Vagina (tissue), 2 donors: Measurements from ENCODE around the gene KRT5. TPM values are rescaled to one million over a fixed set of nuclear protein-coding genes. Genes with fewer than 3 reads are reported as not detected.

Source experiments
- DNase-seq, 2 donors: peaks; one replicate each; pipeline ENCODE4 v3.0.0-alpha.2; 2017; ENCODE audit errors: extremely low spot score in 2 of 2
- H3K27ac ChIP-seq: fragments of 200-600 bp; sonication (generic); one replicate; pipeline ENCODE4 v1.5.1; 2019
- H3K27me3 ChIP-seq: fragments of 200-600 bp; sonication (generic); one replicate; pipeline ENCODE4 v1.5.1; 2019
- H3K36me3 ChIP-seq, 2 donors: fragments of 200-600 bp; sonication (generic); one replicate each; pipeline ENCODE4 v1.5.1; 2017 to 2019
- H3K4me1 ChIP-seq: fragments of 200-600 bp; sonication (generic); one replicate; pipeline ENCODE4 v1.5.1; 2019
- H3K4me3 ChIP-seq, 2 donors: fragments of 200-600 bp; sonication (generic); 1 replicate in 1 of 2; 2 replicates in 1 of 2; pipeline ENCODE4 v1.5.1; 2016 to 2019
- H3K9me3 ChIP-seq: fragments of 200-600 bp; sonication (generic); one replicate; pipeline ENCODE4 v1.5.1; 2019
- CTCF ChIP-seq, 3 experiments: fragments of 450-650 bp in 2 of 3; fragments of 200-600 bp in 1 of 3; sonication (generic) in 1 of 3; IDR thresholded peaks; one replicate each; pipeline ENCODE4 v1.5.1; 2017 to 2019; ENCODE audit warnings: antibody characterized with exemption in 3 of 3, mild to moderate bottlenecking in 2 of 3, moderate library complexity in 2 of 3
- POLR2A ChIP-seq, 2 donors: fragments of 450-650 bp; IDR thresholded peaks; one replicate each; pipeline ENCODE4 v1.6.1; 2017; ENCODE audit warnings: antibody characterized with exemption in 2 of 2, mild to moderate bottlenecking in 2 of 2, moderate library complexity in 2 of 2
- POLR2AphosphoS5 ChIP-seq, 2 donors: sonication (generic); formaldehyde crosslinking; IDR thresholded peaks; one replicate each; pipeline ENCODE4 v1.9.0; 2017; ENCODE audit warnings: antibody characterized with exemption in 2 of 2, mild to moderate bottlenecking in 2 of 2, low read depth in 1 of 2; ENCODE audit not compliant: insufficient read depth in 1 of 2
- intact Hi-C: fragments of 100-400 bp; cut with DNase I; formaldehyde crosslinking; loops from one replicate; pipeline ENCODE4 v1.15.1; 2023
- total RNA-seq: library from RNA; depleted of rRNA; stranded (reverse); fragments of >200 nt; gene quantifications from one replicate; pipeline ENCODE4 v1.2.3, GENCODE V29; 2016

KRT5 gene
- total RNA-seq, 1 donor from 2014 or later: 4,247 TPM

GRCh38 chr12:52524898-52525591 is 4.9 kb upstream of the KRT5 start:
- intact Hi-C loops: no loop called here
- TF ChIP-seq CTCF (IDR thresholded peaks at IDR 0.05): no peak
- no peak for TF ChIP-seq POLR2AphosphoS5 (IDR thresholded peaks at IDR 0.05; ENCODE audit: insufficient read depth in 1 of 2, low read depth in 1 of 2)
- TF ChIP-seq POLR2A (IDR thresholded peaks at IDR 0.05): no peak
- no peaks in the 10 kb centered on the region for H3K36me3 ChIP-seq
- no peaks in the 10 kb centered on the region for H3K27me3 ChIP-seq
- no peak overlapping the region for H3K4me3 ChIP-seq
- peaks cover 24% of the 10 kb centered on the region for H3K4me1 ChIP-seq
- DNase-seq: peak in 1 of 2 donors; percentile 88
- no peaks in the 10 kb centered on the region for H3K9me3 ChIP-seq
- peak overlapping the region; percentile 44 for H3K27ac ChIP-seq

GRCh38 chr12:52524241-52524897 is 4.2 kb upstream of the KRT5 start:
- no peaks in the 10 kb centered on the region for H3K27me3 ChIP-seq
- no peaks in the 10 kb centered on the region for H3K36me3 ChIP-seq
- intact Hi-C loops: no loop called here
- no peak for TF ChIP-seq POLR2A (IDR thresholded peaks at IDR 0.05)
- TF ChIP-seq CTCF (IDR thresholded peaks at IDR 0.05): no peak
- no peak for TF ChIP-seq POLR2AphosphoS5 (IDR thresholded peaks at IDR 0.05; ENCODE audit: insufficient read depth in 1 of 2, low read depth in 1 of 2)
- H3K4me3 ChIP-seq: no peak overlapping the region
- peak; percentile 87 to 91 for DNase-seq
- no peaks in the 10 kb centered on the region for H3K9me3 ChIP-seq
- H3K27ac ChIP-seq: no peak overlapping the region
- H3K4me1 ChIP-seq: peaks cover 24% of the 10 kb centered on the region

- H3K4me1 ChIP-seq: peaks cover 24% of the 10 kb centered on the region
- no peak overlapping the region for H3K4me3 ChIP-seq
- no peak overlapping the region for H3K27ac ChIP-seq
- TF ChIP-seq CTCF (IDR thresholded peaks at IDR 0.05) (no peak), POLR2AphosphoS5 (IDR thresholded peaks at IDR 0.05; ENCODE audit: insufficient read depth in 1 of 2, low read depth in 1 of 2) (no peak)
- H3K27me3 ChIP-seq: no peaks in the 10 kb centered on the region
- DNase-seq: peak; percentile 86 to 91
- intact Hi-C loops: no loop called here
- H3K36me3 ChIP-seq: no peaks in the 10 kb centered on the region
- no peaks in the 10 kb centered on the region for H3K9me3 ChIP-seq
These were observed 3.6 kb upstream of the KRT5 start for GRCh38 chr12:52523824-52524223.

- intact Hi-C loops: no loop called here
- Histone ChIP-seq H3K4me1 (peaks cover 24% of the 10 kb centered on the region), H3K9me3 (no peaks in the 10 kb centered on the region), H3K27me3 (no peaks in the 10 kb centered on the region), H3K36me3 (no peaks in the 10 kb centered on the region), H3K27ac (no peak overlapping the region), H3K4me3 (no peak overlapping the region)
- TF ChIP-seq POLR2A (IDR thresholded peaks at IDR 0.05): no peak
- peak; percentile 19 to 30 for TF ChIP-seq POLR2AphosphoS5 (IDR thresholded peaks at IDR 0.05; ENCODE audit: insufficient read depth in 1 of 2, low read depth in 1 of 2)
- TF ChIP-seq CTCF (IDR thresholded peaks at IDR 0.05): no peak
- DNase-seq: peak; percentile 91 to 93
These were observed 2.3 kb upstream of the KRT5 start for GRCh38 chr12:52522346-52523011.
